GM18873 (cell line): ENCODE data around the gene FUT8.
"Not testable (repeated sequence)": the region's sequence is repeated elsewhere in the genome, so short reads cannot be mapped to it uniquely, and the experiment has no call there.

Experiments used
- ATAC-seq: cut with Tn5 transposase; IDR thresholded peaks from one replicate; pipeline ENCODE4 v1.9.1; 2021; ENCODE audit warnings: mild to moderate bottlenecking, moderate library complexity, moderate number of reproducible peaks; ENCODE audit not compliant: unreplicated experiment, low FRiP score

FUT8 gene

DNA sequence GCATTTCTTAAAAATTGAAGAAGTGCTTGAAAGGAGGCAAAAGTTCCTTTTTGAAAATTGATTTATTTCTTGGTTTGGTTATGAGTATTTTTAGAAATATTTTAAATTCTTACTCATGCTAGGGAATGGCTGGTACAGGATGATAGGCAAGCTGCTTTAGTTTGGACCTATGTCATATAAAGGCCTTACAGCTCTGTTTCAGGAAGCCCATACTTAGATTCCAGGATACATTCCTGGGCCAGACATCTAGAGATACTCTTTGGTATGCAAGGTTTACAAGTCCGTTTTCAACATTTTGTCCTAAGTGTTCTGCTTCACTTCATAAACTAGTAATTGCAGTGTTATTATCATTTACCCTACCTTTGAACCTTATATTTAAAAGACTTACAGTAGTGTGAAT is 186.8 kb downstream of the FUT8 start:
- no peak for ATAC-seq

- no peak for ATAC-seq
Measured at GRCh38 chr14:65600742-65601141, 188.2 kb downstream of the FUT8 start.

DNA sequence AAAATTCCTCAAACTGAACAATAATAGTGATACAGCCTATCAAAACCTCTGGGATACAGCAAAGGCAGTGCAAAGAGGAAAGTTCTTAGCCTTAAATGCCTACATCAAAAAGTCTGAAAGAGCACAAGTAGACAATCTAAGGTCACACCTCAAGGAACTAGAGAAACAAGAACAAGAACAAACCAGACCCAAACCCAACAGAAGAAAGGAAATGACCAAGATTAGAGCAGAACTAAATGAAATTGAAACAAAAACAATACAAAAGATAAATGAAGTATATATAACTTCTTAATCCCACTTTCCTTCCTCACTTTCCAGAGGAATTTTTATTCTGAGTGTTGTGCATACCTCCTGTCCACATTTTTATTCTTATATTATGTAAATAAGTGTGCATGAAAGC is 192.0 kb downstream of the FUT8 start:
- no peak for ATAC-seq

GRCh38 chr14:65604936-65605335 is 192.4 kb downstream of the FUT8 start:
- ATAC-seq: no peak

GRCh38 chr14:65606460-65606859 is 193.9 kb downstream of the FUT8 start:
- ATAC-seq: no peak

- ATAC-seq: no peak
Measured at GRCh38 chr14:65613131-65613650, 200.7 kb downstream of the FUT8 start.

DNA sequence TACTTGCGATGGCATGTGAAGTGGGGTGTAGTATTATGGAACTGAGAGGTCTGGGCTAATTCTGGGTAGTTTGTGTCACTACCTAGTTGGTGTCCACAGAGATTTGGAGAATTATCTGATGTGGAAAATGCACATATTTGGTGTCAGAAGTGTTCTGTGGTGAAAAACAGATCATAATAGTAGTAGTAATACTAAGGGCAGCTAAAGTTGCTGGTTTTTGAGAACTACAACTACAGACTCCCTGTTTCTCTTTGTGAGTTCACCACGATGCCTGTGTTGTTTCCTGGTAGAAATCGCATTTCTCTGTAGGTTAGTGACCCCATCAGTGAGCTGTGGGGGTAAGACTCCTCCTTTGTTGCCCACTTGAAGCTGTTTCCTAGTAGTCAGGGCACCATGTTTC is 206.5 kb downstream of the FUT8 start:
- ATAC-seq: no peak

GRCh38 chr14:65620195-65620594 is 207.7 kb downstream of the FUT8 start:
- ATAC-seq: no peak

DNA sequence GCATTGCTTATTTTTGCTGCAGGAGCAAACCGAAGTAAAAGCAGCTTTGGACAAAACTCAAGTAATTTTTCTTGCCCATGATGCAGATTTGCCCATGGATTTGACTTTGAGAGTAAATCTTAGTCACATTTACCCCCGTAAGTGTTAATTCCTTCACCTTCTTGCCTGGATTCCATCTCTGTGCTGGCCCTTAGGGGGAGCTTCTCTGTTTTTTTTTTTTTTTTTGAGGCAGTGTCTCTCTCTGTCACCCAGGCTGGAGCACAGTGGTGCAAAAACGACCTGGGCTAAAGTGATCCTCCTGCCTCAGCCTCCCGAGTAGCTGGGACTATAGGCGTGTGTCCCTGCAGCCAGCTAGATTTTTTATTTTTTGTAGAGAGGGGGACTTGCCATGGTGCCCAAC is 210.2 kb downstream of the FUT8 start:
- ATAC-seq: no peak

DNA sequence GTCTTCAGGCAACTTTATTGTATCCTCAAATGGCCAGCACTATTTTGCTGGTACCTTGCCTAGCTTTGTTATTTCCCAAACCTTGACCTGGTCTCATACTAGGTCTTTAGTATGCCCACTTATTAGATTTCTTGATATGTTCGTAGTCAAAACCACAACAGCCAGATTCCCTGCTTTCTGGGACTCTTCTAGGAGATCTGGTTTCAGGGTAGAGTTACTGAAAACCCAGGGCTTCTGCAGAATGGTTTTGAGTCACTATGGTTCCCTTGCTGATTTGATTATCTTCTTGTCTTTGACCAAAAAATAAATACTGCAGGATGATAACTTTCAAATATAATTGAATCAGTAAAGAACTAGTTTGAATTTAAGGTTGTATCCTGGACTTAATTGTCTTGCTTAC is 211.2 kb downstream of the FUT8 start:
- no peak for ATAC-seq

DNA sequence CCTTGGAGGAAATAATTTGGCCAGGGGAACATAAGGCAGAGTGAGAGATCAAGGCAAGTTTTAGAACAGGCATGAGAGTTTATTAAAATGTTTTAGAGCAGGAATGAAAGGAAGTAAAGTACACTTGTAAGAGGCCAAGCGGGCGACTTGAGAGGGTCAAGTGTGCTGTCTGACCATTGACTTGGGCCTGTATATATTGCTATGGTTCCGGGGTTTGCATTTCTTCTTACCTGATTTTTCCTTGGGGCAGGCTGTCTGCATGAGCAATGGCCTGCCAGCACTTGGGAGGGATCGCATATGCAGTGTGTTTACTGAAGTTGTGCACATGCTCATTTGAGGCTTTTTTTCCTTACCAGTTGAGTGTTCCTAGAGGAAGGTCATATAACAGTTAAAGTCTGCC is 214.8 kb downstream of the FUT8 start:
- no peak for ATAC-seq

- no peak for ATAC-seq
Measured at GRCh38 chr14:65628664-65629063, 216.1 kb downstream of the FUT8 start.

DNA sequence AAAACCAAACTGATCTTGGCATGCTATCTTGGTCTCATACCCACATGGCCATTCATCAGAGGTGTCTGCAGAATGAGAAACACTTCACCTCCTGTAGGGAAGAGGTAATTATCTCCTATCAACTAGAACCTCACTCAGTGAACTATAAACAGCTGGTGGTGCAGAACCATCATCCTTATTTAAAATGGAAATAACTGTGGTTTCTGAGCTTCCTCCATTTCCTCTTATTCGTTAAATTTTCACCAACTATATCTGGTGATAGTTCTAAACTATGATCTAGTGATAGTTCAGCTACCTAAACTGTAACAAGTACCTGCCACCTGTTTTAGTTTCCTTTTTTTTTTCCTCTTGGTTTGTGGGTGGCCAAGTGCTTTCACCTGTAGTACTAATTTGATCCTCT is 218.5 kb downstream of the FUT8 start:
- ATAC-seq: no peak

GRCh38 chr14:65632487-65632886 is 220.0 kb downstream of the FUT8 start:
- no peak for ATAC-seq

- not testable (repeated sequence) for ATAC-seq
Measured at GRCh38 chr14:65633666-65634065, 221.1 kb downstream of the FUT8 start.

- ATAC-seq: no peak
Measured at GRCh38 chr14:65637780-65638179, 225.2 kb downstream of the FUT8 start.

GRCh38 chr14:65639216-65639615 is 226.7 kb downstream of the FUT8 start:
- ATAC-seq: no peak

- ATAC-seq: no peak
Measured at GRCh38 chr14:65650826-65651225, 238.3 kb downstream of the FUT8 start.

GRCh38 chr14:65656554-65656953 is 244.0 kb downstream of the FUT8 start:
- ATAC-seq: no peak

- ATAC-seq: no peak
Measured at GRCh38 chr14:65658202-65658601, 245.7 kb downstream of the FUT8 start.

- no peak for ATAC-seq
Measured at GRCh38 chr14:65661865-65662264, 249.3 kb downstream of the FUT8 start.

DNA sequence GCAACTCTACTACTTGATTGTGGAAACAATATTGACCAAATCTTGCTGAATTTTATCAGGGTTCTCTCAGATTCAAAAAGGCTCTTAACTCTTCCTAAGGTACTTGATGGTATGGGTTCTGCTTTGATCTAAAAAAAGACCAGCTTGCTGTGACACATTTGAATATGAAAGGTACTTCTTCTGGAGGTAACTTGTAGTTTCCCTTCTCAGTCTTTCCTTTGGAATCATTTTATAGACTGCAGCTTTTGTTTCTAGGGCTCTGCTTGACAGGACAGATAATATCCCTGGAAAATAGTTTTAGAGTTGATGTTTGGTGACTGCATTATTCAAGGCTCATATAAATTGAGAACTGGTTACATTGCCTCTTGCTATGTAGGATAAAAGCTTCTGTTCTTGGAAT is 251.9 kb downstream of the FUT8 start:
- no peak for ATAC-seq

- no peak for ATAC-seq
Measured at GRCh38 chr14:65676361-65677014, 264.0 kb downstream of the FUT8 start.
